ENCODE data around the gene ASF1B.
"Not testable (repeated sequence)": the region's sequence is repeated elsewhere in the genome, so short reads cannot be mapped to it uniquely, and the experiment has no call there.

ASF1B gene

DNA sequence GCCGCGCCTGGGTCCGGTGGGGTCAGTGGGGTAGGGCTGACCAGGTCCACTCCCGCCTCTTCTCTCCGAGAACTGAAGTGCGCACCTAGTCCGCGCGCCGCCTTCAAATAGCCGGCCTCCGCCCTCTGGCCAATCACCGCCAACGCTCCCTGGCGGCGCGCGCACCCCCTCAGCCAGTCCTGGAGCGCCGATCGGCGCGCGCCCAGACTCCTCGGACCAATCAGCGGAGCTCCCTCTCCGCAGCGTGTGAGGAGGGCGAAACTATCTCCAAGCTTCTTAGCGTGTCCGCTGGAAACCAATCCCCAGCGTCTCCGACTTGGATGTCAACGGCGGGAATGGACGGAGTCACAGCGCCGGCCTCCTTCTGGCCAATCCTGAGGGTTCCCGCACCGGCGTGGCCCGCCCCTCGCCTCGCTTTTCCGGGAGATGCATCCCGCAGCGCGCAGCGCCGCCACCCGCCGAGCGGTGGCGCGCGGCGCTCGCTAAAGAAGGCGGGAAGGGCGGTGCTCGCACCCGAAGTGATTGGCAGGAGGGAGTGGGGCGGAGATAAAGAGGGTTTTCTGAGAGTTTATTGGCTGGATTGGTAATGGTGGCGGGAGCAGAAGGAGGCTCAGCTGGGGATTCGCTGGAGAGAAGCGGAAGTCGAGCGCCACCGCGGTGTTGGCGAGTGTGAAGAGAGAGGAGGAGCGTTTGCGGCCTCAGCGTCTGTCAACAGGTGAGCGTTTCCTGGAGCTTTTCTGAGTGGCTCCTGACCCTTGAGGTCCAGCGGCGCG is at the start of gene ASF1B:
Gene ASF1B, minus strand, starts transcription at position 81 of the 773 bp plus-strand sequence. CDS start 133 bp downstream, outside the sequence.
- DNase-seq (ENCODE audit: insufficient read length, low spot score) (peak; percentile 91), FAIRE-seq (no peak)
- TF ChIP-seq, protein P1, sequence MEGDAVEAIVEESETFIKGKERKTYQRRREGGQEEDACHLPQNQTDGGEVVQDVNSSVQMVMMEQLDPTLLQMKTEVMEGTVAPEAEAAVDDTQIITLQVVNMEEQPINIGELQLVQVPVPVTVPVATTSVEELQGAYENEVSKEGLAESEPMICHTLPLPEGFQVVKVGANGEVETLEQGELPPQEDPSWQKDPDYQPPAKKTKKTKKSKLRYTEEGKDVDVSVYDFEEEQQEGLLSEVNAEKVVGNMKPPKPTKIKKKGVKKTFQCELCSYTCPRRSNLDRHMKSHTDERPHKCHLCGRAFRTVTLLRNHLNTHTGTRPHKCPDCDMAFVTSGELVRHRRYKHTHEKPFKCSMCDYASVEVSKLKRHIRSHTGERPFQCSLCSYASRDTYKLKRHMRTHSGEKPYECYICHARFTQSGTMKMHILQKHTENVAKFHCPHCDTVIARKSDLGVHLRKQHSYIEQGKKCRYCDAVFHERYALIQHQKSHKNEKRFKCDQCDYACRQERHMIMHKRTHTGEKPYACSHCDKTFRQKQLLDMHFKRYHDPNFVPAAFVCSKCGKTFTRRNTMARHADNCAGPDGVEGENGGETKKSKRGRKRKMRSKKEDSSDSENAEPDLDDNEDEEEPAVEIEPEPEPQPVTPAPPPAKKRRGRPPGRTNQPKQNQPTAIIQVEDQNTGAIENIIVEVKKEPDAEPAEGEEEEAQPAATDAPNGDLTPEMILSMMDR (IDR thresholded peaks at IDR 0.05; ENCODE audit: insufficient read depth, missing control alignments), result peak; percentile 72

DNA sequence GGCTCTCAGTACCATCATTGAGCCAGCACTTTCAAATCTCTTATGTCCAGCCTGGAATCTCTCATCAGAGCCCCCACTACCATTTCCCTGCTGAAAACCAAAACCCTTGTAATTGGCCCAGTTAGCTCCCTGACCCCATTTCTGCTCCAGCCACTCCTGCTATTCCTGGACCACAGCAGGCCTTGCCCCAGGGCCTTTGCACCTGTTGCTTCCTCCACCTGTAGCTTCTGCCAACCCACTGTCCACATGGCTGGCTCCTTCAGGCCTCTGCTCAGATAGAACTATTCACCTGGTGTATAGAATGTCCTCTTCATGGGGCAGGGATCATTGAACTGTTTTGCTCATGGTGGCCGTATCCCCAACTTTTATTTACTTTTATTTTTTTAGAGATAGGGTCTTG is 49.3 kb upstream of the ASF1B start:
- DNase-seq (ENCODE audit: insufficient read length, low spot score); FAIRE-seq: not testable (repeated sequence)

DNA sequence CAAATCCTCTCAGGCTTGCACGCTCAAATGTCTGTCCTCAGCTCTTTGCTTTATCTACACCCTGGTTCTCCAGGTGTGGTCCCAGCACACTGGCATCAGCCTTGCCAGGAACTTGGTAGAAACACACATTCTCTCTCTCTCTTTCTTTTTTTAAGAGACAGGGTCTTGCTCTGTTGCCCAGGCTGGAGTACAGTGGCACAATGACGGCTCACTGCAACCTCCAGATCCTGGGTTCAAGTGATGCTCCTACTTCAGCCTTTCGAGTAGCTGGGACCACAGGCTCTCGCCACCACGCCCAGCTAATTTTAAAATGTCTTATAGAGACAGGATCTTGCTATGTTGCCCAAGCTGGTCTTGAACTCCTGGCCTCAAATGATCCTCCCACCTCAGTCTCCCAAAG is 48.8 kb upstream of the ASF1B start:
- TF ChIP-seq, protein P1 (IDR thresholded peaks at IDR 0.05; ENCODE audit: insufficient read depth, missing control alignments), result no peak
- DNase-seq (ENCODE audit: insufficient read length, low spot score), result no peak
- no peak for FAIRE-seq

DNA sequence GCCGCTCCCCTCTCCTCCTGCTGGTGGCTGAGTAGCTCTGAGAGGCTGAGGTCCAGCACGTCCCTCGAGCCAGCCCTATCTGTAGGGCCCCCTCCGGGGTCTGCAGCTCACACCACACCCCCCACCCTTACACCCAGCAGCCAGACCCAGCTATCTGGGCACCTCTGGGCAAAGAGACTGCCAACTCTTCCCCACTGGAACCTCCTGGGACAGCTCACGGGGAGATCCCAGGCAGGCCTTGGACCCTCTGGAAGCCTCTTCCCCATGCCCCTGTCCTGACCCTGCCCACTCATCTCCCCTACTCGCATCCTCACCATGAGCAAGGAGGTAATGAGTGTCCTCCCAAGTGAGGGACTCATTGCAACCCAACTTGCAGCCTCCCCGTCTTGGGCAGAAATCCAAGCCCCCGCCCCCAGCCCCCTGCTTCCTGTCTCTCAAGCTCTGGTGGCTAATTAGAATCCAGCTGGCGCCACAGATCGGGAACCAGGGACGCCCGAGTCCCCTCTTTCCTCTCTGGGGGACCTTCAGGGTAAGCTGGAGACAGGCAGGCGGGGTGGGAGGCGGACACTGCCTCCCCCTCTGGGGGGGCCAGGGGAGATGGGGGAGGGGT is 47.5 kb upstream of the ASF1B start:
- no peak for FAIRE-seq
- no peak for DNase-seq (ENCODE audit: insufficient read length, low spot score)

DNA sequence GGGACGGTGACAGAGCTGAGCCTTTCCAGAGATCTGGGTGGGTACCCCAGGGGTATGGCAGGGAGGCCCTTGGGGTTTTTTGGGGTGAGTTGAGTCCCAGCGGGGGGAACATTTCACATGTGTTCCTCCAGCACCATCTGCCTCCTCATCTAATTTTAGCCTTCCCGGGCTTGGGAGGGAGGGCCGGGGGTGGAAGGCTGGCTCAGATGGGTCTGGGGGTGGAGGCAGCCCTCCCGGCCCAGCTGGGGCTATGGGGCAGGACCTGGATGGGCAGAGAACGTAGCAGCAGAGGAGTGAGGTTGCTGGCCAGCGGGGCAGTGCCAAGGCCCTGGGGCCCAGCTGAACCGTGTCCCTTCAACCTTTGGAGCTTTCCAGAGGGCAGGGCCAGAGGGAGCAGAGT is 46.1 kb upstream of the ASF1B start:
- no peak for FAIRE-seq
- TF ChIP-seq, protein P1 (IDR thresholded peaks at IDR 0.05; ENCODE audit: insufficient read depth, missing control alignments), result no peak
- DNase-seq (ENCODE audit: insufficient read length, low spot score), result no peak

More for the DNA sequence above, 47.5 kb upstream of the ASF1B start:
- TF ChIP-seq, protein P1 (IDR thresholded peaks at IDR 0.05; ENCODE audit: insufficient read depth, missing control alignments), result no peak

DNA sequence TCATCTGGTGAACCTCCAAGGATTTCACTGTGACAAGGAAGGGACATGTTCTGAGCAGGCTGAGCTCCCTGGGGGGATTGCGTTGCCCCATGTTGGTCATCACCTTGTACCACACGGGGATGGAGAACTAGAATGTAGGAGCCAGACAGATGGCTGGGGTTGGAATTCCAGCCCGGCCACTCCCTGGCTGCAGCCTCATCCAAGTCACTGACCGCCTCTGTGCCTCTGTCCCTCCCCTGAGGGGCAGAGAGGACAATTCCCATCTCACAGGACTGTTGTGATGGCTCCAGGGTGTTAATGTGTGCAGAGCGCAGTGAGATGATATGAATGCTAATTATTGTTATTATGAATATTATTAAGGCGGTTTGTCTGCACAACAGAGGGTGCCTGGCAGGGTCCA is 45.5 kb upstream of the ASF1B start:
- no peak for FAIRE-seq
- TF ChIP-seq, protein P1 (IDR thresholded peaks at IDR 0.05; ENCODE audit: insufficient read depth, missing control alignments), result no peak

DNA sequence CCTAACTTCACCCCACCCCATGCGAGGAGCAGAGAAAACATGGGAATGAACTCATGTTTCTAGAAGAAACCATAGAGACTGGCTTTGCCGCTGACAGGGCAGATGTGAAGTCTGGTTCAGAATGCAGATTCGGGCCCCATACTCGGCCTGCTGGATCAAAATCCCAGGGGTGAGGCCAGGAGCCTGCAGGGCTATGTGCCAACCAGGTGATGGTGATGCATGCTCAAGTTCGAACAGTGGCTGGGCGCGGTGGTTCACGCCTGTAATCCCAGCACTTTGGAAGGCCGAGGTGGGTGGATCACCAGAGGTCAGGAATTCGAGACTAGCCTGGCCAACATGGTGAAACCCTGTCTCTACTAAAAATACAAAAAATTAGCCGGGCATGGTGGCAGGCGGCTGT is 44.8 kb upstream of the ASF1B start:
- DNase-seq (ENCODE audit: insufficient read length, low spot score); FAIRE-seq: not testable (repeated sequence)

More for the DNA sequence above, 45.5 kb upstream of the ASF1B start:
- DNase-seq (ENCODE audit: insufficient read length, low spot score), result no peak

DNA sequence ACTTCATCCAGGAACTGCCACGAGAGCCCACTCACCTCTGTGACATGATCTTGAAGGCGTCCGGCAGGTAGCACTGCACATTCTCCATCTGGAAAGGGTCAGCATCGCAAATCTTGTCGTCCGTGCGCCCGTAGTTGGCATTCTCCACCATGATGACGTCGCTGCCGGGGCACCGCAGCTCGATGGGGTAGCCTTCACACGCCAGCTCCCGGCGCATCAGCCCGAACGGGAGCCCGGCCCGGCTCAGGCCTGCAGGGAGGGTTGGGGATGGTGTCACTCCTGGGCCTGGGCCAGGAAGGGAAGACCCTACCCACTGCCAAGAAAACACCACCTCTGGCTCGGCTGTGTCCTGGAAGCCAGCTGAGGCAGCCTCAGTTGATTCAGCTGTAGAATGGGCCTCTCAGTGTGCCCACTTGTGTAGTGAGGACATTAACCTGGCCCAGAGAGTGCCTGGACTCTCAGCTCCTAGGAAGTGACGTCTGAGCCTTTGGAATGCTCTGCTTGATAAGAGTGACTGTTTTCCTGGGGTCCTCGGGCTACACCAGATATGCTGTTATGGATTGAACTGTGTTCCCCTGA is 41.2 kb upstream of the ASF1B start:
- no peak for FAIRE-seq
- TF ChIP-seq, protein P1 (IDR thresholded peaks at IDR 0.05; ENCODE audit: insufficient read depth, missing control alignments), result no peak
- DNase-seq (ENCODE audit: insufficient read length, low spot score), result no peak

Measured in D721Med (cell line).